ENCODE data around the gene LIPT1.
A peak's percentile ranks its signal among the peaks of the same experiment; 100 is the strongest.
"Not testable (repeated sequence)": the region's sequence is repeated elsewhere in the genome, so short reads cannot be mapped to it uniquely, and the experiment has no call there.

LIPT1 gene

DNA sequence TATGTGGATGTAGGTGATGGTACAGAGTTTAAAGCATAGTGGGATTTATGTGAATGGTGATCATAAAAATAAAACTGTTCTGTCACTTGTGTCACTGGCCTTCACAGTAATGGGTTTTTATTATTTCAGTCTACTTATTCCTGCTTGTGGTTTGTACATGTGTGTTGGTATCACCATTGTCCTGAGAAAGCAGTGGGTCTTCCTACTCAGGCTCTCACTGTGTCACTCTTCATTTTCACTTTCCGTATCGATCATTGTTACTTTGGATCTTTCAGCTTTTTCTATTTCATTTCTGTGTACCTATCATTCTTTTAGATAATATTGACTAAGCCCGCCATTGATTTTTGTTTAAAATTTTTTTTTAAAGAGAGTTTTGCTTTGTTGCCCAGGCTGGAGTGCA lies 33.6 kb downstream of the LIPT1 start:
- no peak overlapping the region for H3K4me3 ChIP-seq (ENCODE audit: low read depth, low read length)
- no peak for DNase-seq (ENCODE audit: low read depth)
- TF ChIP-seq, protein P1, sequence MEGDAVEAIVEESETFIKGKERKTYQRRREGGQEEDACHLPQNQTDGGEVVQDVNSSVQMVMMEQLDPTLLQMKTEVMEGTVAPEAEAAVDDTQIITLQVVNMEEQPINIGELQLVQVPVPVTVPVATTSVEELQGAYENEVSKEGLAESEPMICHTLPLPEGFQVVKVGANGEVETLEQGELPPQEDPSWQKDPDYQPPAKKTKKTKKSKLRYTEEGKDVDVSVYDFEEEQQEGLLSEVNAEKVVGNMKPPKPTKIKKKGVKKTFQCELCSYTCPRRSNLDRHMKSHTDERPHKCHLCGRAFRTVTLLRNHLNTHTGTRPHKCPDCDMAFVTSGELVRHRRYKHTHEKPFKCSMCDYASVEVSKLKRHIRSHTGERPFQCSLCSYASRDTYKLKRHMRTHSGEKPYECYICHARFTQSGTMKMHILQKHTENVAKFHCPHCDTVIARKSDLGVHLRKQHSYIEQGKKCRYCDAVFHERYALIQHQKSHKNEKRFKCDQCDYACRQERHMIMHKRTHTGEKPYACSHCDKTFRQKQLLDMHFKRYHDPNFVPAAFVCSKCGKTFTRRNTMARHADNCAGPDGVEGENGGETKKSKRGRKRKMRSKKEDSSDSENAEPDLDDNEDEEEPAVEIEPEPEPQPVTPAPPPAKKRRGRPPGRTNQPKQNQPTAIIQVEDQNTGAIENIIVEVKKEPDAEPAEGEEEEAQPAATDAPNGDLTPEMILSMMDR (IDR thresholded peaks at IDR 0.05; ENCODE audit: control insufficient read depth, extremely low read depth, insufficient read depth) = no peak

DNA sequence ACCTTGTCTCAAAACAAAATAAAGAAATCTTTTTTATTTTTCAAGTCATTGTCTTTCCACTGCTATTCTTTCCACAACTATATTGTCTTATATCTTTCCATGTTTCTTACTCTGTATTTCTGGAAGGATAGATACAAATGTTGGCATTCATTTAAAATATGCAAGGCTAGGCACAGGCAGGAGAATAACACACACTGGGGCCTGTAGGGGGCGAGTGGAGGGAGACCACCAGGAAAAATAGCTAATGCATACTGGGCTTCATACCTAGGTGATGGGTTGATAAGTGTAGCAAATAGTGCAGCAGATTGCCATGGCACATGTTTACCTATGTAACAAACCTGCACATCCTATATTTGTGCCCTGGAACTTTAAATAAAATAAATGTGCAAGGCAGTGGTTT lies 35.8 kb downstream of the LIPT1 start:
- TF ChIP-seq, protein P1 (IDR thresholded peaks at IDR 0.05; ENCODE audit: control insufficient read depth, extremely low read depth, insufficient read depth) = no peak
- H3K4me3 ChIP-seq (ENCODE audit: low read depth, low read length) = no peak overlapping the region
- no peak for DNase-seq (ENCODE audit: low read depth)

DNA sequence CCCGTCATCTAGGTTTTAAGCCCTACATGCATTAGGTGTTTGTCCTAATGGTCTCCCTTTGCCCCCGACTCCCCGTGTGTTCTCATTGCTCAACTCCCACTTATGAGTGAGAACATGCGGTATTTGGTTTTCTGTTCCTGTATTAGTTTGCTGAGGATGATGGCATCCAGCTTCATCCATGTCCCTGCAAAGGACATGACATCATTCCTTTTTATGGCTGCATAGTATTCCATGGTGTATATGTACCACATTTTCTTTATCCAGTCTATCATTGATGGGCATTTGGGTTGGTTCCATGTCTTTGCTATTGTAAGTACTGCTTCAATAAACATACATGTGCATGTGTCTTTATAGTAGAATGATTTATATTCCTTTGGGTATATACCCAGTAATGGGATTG lies 37.6 kb downstream of the LIPT1 start:
- H3K4me3 ChIP-seq (ENCODE audit: low read depth, low read length); DNase-seq (ENCODE audit: low read depth): not testable (repeated sequence)

DNA sequence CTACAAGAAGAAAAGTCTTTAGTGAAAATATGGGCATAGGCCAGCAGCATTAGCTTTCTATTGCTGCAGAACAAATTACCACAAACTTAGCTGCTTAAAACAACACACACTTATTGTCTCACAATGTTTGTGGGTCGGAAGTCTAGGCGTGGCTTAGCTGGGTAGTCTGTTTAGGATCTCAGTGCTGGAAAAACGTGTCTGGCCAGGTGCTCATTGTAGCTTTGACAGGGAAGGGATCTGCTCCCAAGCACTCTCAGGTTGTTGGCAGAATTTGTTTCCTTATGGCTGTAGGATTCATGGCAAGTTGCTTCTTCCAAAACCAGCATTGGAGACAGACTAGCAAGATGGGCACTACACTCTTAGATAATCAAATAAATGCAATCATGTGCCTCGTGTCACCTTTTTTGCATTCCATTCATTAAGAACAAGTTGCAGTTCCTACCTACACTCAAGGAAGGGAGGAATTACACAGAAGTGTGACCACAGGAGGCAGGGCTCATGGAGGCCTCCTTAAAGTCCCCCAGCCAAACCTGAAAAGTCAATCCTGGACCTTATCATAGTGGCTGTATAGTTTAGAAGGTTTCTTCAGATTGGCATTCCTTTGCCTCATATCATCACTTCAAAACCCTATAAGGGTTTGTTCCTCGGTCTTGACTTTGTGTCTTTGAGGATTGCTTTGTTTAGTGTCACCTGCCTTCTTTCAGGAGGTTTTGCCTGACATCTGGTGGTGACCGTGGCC lies 43.5 kb downstream of the LIPT1 start:
- peak; percentile 69 for DNase-seq (ENCODE audit: low read depth)
- no peak overlapping the region for H3K4me3 ChIP-seq (ENCODE audit: low read depth, low read length)

DNA sequence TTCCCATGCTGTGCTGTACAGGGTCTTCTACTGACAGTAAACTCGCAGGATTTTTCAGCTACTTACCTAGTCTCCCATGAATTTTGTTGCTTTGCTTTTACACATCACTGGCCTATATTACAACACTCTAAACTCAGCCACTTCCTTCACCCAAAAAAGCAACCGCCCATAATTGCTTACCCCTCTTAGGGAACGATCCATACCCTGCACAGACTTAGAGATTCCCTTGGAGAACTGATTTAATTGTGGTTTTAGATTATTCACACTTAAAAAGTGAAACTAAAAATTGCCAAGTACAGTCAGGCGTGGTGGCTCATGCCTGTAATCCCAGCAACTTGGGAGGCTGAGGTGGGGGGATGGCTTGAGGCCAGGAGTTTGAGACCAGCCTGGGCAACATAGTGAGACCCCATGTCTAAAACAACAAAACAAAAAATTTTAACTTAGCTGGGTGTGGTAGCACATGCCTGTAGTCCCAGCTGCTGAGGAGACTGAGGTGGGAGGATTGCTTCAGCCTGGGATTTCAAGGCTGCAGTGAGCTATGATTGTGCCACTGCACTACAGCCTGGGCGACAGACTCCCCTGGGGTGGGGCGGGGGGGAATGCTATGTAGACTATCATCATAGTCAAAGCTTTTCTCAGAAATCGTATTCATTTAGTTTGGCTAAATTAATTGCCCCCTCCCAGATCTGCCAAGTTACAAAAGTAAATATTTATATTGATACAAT lies 45.5 kb downstream of the LIPT1 start:
- no peak for DNase-seq (ENCODE audit: low read depth)
- no peak overlapping the region for H3K4me3 ChIP-seq (ENCODE audit: low read depth, low read length)
- TF ChIP-seq, protein P1 (IDR thresholded peaks at IDR 0.05; ENCODE audit: control insufficient read depth, extremely low read depth, insufficient read depth) = no peak

More for the DNA sequence above, 43.5 kb downstream of the LIPT1 start:
- TF ChIP-seq, protein P1 (IDR thresholded peaks at IDR 0.05; ENCODE audit: control insufficient read depth, extremely low read depth, insufficient read depth) = peak; percentile 14; the same call in 1 of the 2 replicates

DNA sequence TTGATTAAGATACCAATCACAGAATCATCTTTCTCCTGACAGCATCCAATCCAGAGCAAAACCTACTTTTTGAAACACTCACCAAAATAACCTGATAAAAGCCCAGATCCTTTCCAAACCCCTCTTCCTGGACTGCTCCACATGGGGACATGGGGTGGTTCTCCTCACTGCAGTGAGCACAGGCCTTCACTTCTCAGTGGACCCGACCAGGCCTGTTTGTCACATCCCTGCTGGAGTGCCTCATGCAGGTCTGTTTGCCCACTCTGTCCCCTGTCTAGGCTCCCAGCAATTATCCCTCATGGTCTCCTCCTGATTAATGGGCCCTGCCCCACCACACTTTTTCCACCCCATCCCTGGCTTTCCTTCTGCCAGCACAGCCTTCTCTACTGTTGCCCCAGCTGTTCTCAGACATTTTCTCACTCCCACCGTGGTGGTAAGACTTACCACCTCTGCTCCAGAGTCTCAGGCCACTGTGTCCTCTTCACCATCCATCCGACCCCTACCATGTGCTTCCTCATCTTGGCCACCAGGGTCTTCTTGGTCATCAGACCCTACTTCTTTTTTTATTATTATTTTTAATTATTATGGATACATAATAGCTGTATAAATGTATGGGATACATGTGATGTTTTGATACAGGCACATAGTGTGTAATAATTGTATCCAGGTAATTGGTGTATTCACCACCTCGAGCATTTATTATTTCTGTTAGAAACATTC lies 47.4 kb downstream of the LIPT1 start:
- TF ChIP-seq, protein P1 (IDR thresholded peaks at IDR 0.05; ENCODE audit: control insufficient read depth, extremely low read depth, insufficient read depth) = no peak
- DNase-seq (ENCODE audit: low read depth) = no peak
- no peak overlapping the region for H3K4me3 ChIP-seq (ENCODE audit: low read depth, low read length)

DNA sequence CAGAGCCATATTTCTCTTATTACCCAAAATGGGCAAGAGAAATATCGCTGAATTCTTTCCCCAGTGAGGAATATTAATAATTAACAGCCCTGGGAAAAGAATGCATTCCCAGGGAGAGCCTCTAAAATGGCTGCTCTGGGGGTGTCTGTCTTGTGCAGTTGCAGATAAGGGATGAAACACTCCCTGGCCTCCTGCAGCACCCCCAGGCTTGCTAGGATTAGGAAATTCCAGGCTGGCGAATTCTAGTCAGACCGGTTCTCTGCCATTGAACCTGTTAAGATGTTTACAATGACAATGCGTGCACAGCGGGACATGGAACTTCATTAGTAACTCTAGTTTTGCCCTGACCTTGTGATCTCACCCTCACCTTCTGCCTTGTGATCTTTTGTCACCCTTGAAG lies 50.7 kb downstream of the LIPT1 start:
- no peak for DNase-seq (ENCODE audit: low read depth)
- TF ChIP-seq, protein P1 (IDR thresholded peaks at IDR 0.05; ENCODE audit: control insufficient read depth, extremely low read depth, insufficient read depth) = no peak
- no peak overlapping the region for H3K4me3 ChIP-seq (ENCODE audit: low read depth, low read length)
